ENCODE measurements around the gene FAM13A.

FAM13A gene

GRCh38 chr4:88718098-88718497 lies 338.9 kb downstream of the FAM13A start:
- FAIRE-seq: no peak
- DNase-seq (ENCODE audit: insufficient read length, low spot score): no peak
- TF ChIP-seq PAX5 (IDR thresholded peaks at IDR 0.05; ENCODE audit: insufficient read depth, low read length, severe bottlenecking) (no peak), SPI1 (IDR thresholded peaks at IDR 0.05; ENCODE audit: low read depth, low read length) (no peak), POLR2AphosphoS5 (IDR thresholded peaks at IDR 0.05; ENCODE audit: low read depth, low read length) (no peak), POLR2A (IDR thresholded peaks at IDR 0.05; ENCODE audit: low read depth, low read length) (no peak), POU2F2 (IDR thresholded peaks at IDR 0.05; ENCODE audit: low read depth, low read length) (no peak), TAF1 (IDR thresholded peaks at IDR 0.05; ENCODE audit: low read depth, low read length) (no peak)

DNA sequence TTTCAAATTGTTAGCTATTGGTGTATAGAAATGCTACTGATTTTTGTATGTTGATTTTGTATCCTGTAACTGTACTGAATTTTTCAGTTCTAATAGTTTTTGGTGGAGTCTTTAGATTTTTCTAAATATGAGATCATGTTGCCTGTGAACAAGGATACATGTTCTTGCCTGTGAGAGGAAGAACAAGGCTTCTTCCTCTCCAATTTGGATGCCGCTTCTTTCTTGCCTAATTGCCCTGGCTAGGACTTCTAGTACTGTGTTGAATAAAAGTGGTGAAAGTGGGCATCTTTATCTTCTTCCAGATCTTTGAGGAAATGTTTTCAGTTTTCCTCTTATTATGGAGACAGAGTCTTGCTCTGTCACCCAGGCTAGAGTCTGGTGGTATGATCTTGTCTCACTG lies 343.2 kb downstream of the FAM13A start:
- DNase-seq (ENCODE audit: insufficient read length, low spot score): no peak
- no peak for FAIRE-seq
- TF ChIP-seq TAF1 (IDR thresholded peaks at IDR 0.05; ENCODE audit: low read depth, low read length): no peak
- TF ChIP-seq POLR2AphosphoS5 (IDR thresholded peaks at IDR 0.05; ENCODE audit: low read depth, low read length): no peak
- TF ChIP-seq POU2F2 (IDR thresholded peaks at IDR 0.05; ENCODE audit: low read depth, low read length): no peak
- TF ChIP-seq SPI1 (IDR thresholded peaks at IDR 0.05; ENCODE audit: low read depth, low read length): no peak
- no peak for TF ChIP-seq POLR2A (IDR thresholded peaks at IDR 0.05; ENCODE audit: low read depth, low read length)
- no peak for TF ChIP-seq PAX5 (IDR thresholded peaks at IDR 0.05; ENCODE audit: insufficient read depth, low read length, severe bottlenecking)

GRCh38 chr4:88709989-88710388 lies 347.0 kb downstream of the FAM13A start:
- DNase-seq (ENCODE audit: insufficient read length, low spot score) (no peak), FAIRE-seq (no peak)
- TF ChIP-seq POLR2A (IDR thresholded peaks at IDR 0.05; ENCODE audit: low read depth, low read length) (no peak), SPI1 (IDR thresholded peaks at IDR 0.05; ENCODE audit: low read depth, low read length) (no peak), POU2F2 (IDR thresholded peaks at IDR 0.05; ENCODE audit: low read depth, low read length) (no peak), PAX5 (IDR thresholded peaks at IDR 0.05; ENCODE audit: insufficient read depth, low read length, severe bottlenecking) (no peak), TAF1 (IDR thresholded peaks at IDR 0.05; ENCODE audit: low read depth, low read length) (no peak), POLR2AphosphoS5 (IDR thresholded peaks at IDR 0.05; ENCODE audit: low read depth, low read length) (no peak)

GRCh38 chr4:88706574-88706973 lies 350.4 kb downstream of the FAM13A start:
- DNase-seq (ENCODE audit: insufficient read length, low spot score) (no peak), FAIRE-seq (no peak)
- TF ChIP-seq POLR2A (IDR thresholded peaks at IDR 0.05; ENCODE audit: low read depth, low read length) (no peak), PAX5 (IDR thresholded peaks at IDR 0.05; ENCODE audit: insufficient read depth, low read length, severe bottlenecking) (no peak), POLR2AphosphoS5 (IDR thresholded peaks at IDR 0.05; ENCODE audit: low read depth, low read length) (no peak), TAF1 (IDR thresholded peaks at IDR 0.05; ENCODE audit: low read depth, low read length) (no peak), SPI1 (IDR thresholded peaks at IDR 0.05; ENCODE audit: low read depth, low read length) (no peak), POU2F2 (IDR thresholded peaks at IDR 0.05; ENCODE audit: low read depth, low read length) (no peak)

DNA sequence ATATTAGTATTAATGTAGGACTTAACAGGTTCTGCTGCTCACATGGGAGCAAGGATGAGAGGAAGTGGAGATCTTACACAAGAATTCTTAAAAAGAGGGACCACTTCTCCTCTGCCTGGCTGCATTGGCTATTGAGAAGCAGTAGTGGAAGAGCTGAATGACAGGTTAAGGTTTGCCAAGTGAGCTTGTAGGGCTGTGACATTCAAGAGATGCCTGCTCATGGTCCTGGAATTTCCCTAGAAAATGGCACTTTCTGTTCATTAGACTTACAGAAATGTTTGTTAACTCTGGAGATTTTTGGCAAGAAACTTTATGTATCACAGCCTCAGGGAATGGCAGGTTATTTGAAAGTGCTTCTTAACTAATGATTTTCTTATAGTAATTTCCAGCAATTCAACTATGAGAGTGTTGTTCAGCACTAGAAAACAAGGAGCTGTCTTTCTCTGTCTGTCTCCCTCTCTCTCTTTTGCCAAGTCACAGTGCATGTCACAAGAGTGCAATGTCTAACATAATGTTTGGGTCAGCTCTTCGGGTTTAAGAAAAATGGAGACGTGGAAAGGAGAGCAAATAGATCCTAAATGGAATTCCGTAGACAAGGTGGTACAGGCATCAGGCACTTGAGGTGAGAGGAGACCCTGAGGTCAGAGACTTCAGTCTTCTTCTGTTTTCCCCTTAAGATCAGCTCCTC lies 351.0 kb downstream of the FAM13A start:
- FAIRE-seq (no peak), DNase-seq (ENCODE audit: insufficient read length, low spot score) (no peak)
- TF ChIP-seq POLR2AphosphoS5 (IDR thresholded peaks at IDR 0.05; ENCODE audit: low read depth, low read length) (no peak), TAF1 (IDR thresholded peaks at IDR 0.05; ENCODE audit: low read depth, low read length) (no peak), SPI1 (IDR thresholded peaks at IDR 0.05; ENCODE audit: low read depth, low read length) (no peak), POU2F2 (IDR thresholded peaks at IDR 0.05; ENCODE audit: low read depth, low read length) (no peak), PAX5 (IDR thresholded peaks at IDR 0.05; ENCODE audit: insufficient read depth, low read length, severe bottlenecking) (no peak), POLR2A (IDR thresholded peaks at IDR 0.05; ENCODE audit: low read depth, low read length) (no peak)

DNA sequence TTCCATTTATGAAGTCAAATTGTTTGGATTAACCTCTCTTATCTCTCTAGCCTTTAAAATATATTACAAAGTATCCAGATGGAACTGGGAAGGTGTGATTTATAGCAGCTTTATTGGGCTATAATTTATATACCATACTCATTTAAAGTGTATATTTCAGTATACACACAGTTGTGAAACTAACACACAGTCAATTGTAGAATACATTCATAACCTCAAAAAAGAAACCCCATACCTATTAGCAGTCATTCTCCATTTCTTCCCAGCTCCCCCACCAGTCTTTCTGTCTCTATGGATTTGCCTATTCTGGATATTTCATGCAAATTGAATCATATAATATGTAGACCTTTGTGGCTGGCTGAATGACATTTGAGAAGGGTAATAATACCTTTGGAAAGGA lies 351.8 kb downstream of the FAM13A start:
- FAIRE-seq: no peak
- TF ChIP-seq SPI1 (IDR thresholded peaks at IDR 0.05; ENCODE audit: low read depth, low read length) (no peak), POLR2AphosphoS5 (IDR thresholded peaks at IDR 0.05; ENCODE audit: low read depth, low read length) (no peak), POU2F2 (IDR thresholded peaks at IDR 0.05; ENCODE audit: low read depth, low read length) (no peak), TAF1 (IDR thresholded peaks at IDR 0.05; ENCODE audit: low read depth, low read length) (no peak), PAX5 (IDR thresholded peaks at IDR 0.05; ENCODE audit: insufficient read depth, low read length, severe bottlenecking) (no peak), POLR2A (IDR thresholded peaks at IDR 0.05; ENCODE audit: low read depth, low read length) (no peak)
- no peak for DNase-seq (ENCODE audit: insufficient read length, low spot score)

- DNase-seq (ENCODE audit: insufficient read length, low spot score) (no peak), FAIRE-seq (no peak)
- no peak for TF ChIP-seq TAF1 (IDR thresholded peaks at IDR 0.05; ENCODE audit: low read depth, low read length)
- no peak for TF ChIP-seq POLR2AphosphoS5 (IDR thresholded peaks at IDR 0.05; ENCODE audit: low read depth, low read length)
- no peak for TF ChIP-seq POU2F2 (IDR thresholded peaks at IDR 0.05; ENCODE audit: low read depth, low read length)
- TF ChIP-seq PAX5 (IDR thresholded peaks at IDR 0.05; ENCODE audit: insufficient read depth, low read length, severe bottlenecking): no peak
- no peak for TF ChIP-seq POLR2A (IDR thresholded peaks at IDR 0.05; ENCODE audit: low read depth, low read length)
- no peak for TF ChIP-seq SPI1 (IDR thresholded peaks at IDR 0.05; ENCODE audit: low read depth, low read length)
These were observed 354.2 kb downstream of the FAM13A start for GRCh38 chr4:88702782-88703181.

GRCh38 chr4:88698519-88698918 lies 358.5 kb downstream of the FAM13A start:
- no peak for FAIRE-seq
- TF ChIP-seq POLR2AphosphoS5 (IDR thresholded peaks at IDR 0.05; ENCODE audit: low read depth, low read length) (no peak), SPI1 (IDR thresholded peaks at IDR 0.05; ENCODE audit: low read depth, low read length) (no peak), TAF1 (IDR thresholded peaks at IDR 0.05; ENCODE audit: low read depth, low read length) (no peak), PAX5 (IDR thresholded peaks at IDR 0.05; ENCODE audit: insufficient read depth, low read length, severe bottlenecking) (no peak), POLR2A (IDR thresholded peaks at IDR 0.05; ENCODE audit: low read depth, low read length) (no peak), POU2F2 (IDR thresholded peaks at IDR 0.05; ENCODE audit: low read depth, low read length) (no peak)
- DNase-seq (ENCODE audit: insufficient read length, low spot score): no peak

DNA sequence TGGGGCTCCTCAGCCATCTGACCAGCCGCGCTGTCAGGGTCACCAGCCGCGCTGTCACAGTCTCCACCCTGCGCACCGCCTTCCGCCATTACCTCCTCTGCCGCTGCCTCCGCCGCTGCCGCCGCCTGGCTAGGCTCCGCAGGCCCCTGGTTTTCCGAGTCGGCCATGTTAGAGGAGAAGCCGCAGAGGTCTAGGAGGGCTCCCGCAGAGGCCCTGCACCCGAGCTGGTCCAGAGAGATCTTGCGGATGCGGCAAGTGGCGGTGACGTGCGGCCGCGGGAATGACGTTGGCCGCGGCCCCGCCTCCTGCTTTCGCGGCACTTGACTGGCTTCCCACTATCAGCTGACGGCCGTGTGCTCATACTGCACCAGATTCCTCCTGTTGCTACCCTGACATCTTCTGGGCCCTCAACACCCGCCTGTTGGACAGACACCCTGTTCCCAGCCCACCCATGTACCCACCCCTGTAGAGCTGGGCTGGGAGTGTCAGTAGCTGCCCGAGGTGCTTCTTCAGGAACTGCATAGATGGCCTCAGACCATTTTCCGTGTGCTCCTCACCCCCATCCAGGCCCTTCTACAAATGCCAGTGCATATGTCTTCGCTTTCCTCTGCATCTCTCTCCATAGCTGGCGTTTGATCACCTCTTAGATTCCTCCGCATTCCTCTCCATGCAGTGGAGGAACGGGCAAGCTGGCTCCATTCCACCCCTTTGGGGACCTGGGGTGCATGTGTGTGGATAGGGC lies 359.2 kb downstream of the FAM13A start, which contains the start of gene NAP1L5:
Gene NAP1L5, minus strand, starts transcription at position 242 of the 742 bp plus-strand sequence. Its CDS starts 75 bp downstream, at position 167.
- DNase-seq (ENCODE audit: insufficient read length, low spot score) (peak; percentile 32), FAIRE-seq (peak; percentile 86)
- TF ChIP-seq POLR2AphosphoS5 (IDR thresholded peaks at IDR 0.05; ENCODE audit: low read depth, low read length) (no peak), PAX5 (IDR thresholded peaks at IDR 0.05; ENCODE audit: insufficient read depth, low read length, severe bottlenecking) (no peak), POU2F2 (IDR thresholded peaks at IDR 0.05; ENCODE audit: low read depth, low read length) (no peak), TAF1 (IDR thresholded peaks at IDR 0.05; ENCODE audit: low read depth, low read length) (no peak), POLR2A (IDR thresholded peaks at IDR 0.05; ENCODE audit: low read depth, low read length) (no peak), SPI1 (IDR thresholded peaks at IDR 0.05; ENCODE audit: low read depth, low read length) (no peak)

Measured in GM12891 (cell line).